CD4-positive, alpha-beta T cell treated with Interferon alpha-2 for 1 hour (primary cell): ENCODE results near the gene APBA3.
"Not testable (repeated sequence)": the region's sequence is repeated elsewhere in the genome, so short reads cannot be mapped to it uniquely, and the experiment has no call there.

Experiments
- DNase-seq, 2 donors: peaks; one replicate each; pipeline ENCODE4 v3.0.0-alpha.2; 2020 to 2022

Gene APBA3

GRCh38 chr19:3770136-3770999 is 8.9 kb upstream of the APBA3 start:
- DNase-seq: no peak

GRCh38 chr19:3769494-3769893 is 8.0 kb upstream of the APBA3 start:
- DNase-seq: no peak

GRCh38 chr19:3768748-3769099 is 7.2 kb upstream of the APBA3 start:
- DNase-seq: no peak

- DNase-seq: no peak
These were observed 6.7 kb upstream of the APBA3 start for GRCh38 chr19:3768015-3768747.

GRCh38 chr19:3767050-3767449 is 5.6 kb upstream of the APBA3 start:
- no peak for DNase-seq

GRCh38 chr19:3766520-3766919 is 5.0 kb upstream of the APBA3 start:
- DNase-seq: peak; percentile 24 to 32

- not testable (repeated sequence) for DNase-seq
These were observed 4.3 kb upstream of the APBA3 start for GRCh38 chr19:3765757-3766156.

GRCh38 chr19:3765121-3765520 is 3.6 kb upstream of the APBA3 start:
- no peak for DNase-seq

GRCh38 chr19:3762501-3763459 is 1.3 kb upstream of the APBA3 start, which contains the start of gene MRPL54:
MRPL54 (plus strand) TSS chr19:3762682; CDS start chr19:3762701, 19 bp downstream.
- DNase-seq: peak; percentile 100

GRCh38 chr19:3762130-3762473 is 610 bp upstream of the APBA3 start:
- DNase-seq: no peak

GRCh38 chr19:3760871-3761361 is 576 bp downstream of the APBA3 start:
- peak in 1 of 2 donors; percentile 56 for DNase-seq

- no peak for DNase-seq
These were observed 1.8 kb downstream of the APBA3 start for GRCh38 chr19:3759482-3760254.

- not testable (repeated sequence) for DNase-seq
These were observed 3.2 kb downstream of the APBA3 start for GRCh38 chr19:3758297-3758696.

GRCh38 chr19:3757705-3758104 is 3.8 kb downstream of the APBA3 start:
- not testable (repeated sequence) for DNase-seq

GRCh38 chr19:3753631-3754410 is 7.7 kb downstream of the APBA3 start:
- DNase-seq: no peak

GRCh38 chr19:3752492-3752891 is 9.0 kb downstream of the APBA3 start:
- no peak for DNase-seq

GRCh38 chr19:3751236-3751635 is 10.3 kb downstream of the APBA3 start:
- DNase-seq: no peak

- no peak for DNase-seq
These were observed 11.3 kb downstream of the APBA3 start for GRCh38 chr19:3750211-3750610.

- DNase-seq: no peak
These were observed 12.5 kb downstream of the APBA3 start for GRCh38 chr19:3748965-3749364.

GRCh38 chr19:3746371-3747056 is 15.0 kb downstream of the APBA3 start:
- DNase-seq: no peak
